GM18909 (cell line): ENCODE results near the gene CARMIL1.

Experiments used
- ATAC-seq: cut with Tn5 transposase; IDR thresholded peaks from one replicate; pipeline ENCODE4 v1.9.1; 2021; ENCODE audit warnings: mild to moderate bottlenecking; ENCODE audit not compliant: unreplicated experiment, poor library complexity

The CARMIL1 gene

DNA sequence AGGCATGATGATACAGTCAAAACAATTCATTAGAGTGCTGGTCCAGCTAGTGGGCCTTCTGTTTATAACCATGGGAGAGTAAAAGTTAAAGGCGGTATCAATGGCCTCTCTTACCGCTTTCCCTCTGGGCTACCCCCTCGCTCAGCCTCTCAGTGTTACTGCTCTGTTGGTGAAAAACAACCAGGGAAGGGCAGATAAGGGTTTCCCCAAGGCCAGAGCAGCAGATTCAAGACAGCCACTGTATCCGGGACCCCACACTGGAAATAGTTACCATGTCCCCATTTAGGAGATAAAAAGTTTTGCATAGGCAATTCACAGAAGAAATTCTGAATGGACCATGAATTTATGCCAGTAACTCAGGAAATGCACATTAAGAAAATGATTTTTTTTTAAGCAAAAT, 386.3 kb downstream of the CARMIL1 start:
- no peak for ATAC-seq

DNA sequence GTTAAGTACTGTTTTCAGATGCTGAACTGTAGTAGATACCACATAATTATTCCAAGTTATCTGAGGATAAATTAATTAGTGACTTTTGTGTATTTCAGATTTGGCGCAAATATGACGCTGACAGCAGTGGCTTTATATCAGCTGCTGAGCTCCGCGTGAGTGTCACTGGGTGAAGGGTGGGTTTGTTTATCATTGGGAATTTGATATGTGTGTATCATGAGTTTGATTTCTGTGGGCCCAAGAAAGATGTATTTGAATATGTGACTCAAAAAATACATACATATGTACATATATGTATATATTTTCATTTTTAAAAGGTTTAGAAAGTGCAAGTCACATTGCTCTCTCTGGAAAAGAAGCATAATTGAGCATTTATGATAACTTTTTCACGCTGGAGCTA, 390.2 kb downstream of the CARMIL1 start:
- ATAC-seq, result no peak
